HG03460 (cell line): ENCODE results near the gene BNC2.
"Not testable (repeated sequence)": the region's sequence is repeated elsewhere in the genome, so short reads cannot be mapped to it uniquely, and the experiment has no call there.

ENCODE experiments used
- ATAC-seq: cut with Tn5 transposase; IDR thresholded peaks from one replicate; pipeline ENCODE4 v1.9.1; 2021; ENCODE audit not compliant: unreplicated experiment

The BNC2 gene

DNA sequence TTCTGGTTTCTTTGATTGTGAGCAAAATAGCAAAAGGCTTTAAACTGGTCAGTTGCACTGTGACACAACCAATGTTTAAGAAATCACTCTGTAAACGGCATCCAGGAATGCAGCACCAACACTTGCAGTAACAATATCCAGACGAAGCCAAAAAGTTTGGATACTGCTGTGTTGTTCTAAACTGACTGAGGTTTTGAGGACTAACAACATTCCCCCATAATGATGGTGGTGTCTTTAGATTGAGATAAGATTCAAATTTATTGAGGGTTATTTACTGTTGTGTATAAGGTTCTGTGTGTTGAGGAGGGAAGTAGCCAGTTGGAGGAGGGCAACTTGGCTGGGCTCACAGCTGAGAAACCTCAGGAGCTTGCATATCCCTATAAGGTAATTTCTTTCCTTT, 353.6 kb downstream of the BNC2 start:
- ATAC-seq: no peak

DNA sequence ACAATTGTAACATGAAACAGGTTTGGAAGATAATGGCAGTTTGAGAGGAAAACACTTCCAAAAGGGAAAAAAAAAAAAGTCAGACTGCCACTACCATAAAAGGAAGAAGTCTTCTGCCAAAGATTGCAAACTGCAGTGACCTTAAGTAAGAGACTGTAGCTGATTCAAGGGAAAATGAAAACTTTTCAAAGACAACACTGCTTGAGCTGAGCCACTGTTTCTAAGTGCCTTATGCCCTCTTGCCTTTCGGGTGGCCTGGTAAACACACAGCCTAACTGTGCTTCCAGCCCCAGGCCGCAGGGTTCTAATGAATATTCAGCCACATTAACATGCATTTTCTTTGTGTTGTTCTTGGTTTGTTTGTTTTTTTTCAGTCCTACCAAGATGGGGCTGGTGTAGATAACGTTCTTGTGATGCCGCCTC, 354.6 kb downstream of the BNC2 start:
- no peak for ATAC-seq

DNA sequence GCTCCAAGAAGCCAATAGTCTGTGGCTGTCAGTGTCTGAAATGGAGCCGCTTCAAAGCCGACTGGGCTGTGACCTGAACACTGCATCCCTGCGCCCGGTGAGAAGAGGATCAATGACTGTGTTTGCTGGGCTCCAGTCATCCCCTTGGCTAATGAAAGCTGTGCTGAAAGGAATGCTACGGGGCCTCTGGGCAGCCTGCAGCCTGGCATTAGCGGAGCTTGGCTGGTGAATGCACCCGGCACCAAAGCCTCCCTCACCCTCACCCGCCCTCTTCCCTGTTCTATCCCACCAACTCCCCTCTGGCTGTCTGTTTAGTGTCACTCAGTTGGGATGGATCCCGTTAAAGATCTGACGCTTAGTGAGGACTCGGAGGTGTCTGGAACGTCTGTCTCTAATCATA, 355.3 kb downstream of the BNC2 start:
- no peak for ATAC-seq

DNA sequence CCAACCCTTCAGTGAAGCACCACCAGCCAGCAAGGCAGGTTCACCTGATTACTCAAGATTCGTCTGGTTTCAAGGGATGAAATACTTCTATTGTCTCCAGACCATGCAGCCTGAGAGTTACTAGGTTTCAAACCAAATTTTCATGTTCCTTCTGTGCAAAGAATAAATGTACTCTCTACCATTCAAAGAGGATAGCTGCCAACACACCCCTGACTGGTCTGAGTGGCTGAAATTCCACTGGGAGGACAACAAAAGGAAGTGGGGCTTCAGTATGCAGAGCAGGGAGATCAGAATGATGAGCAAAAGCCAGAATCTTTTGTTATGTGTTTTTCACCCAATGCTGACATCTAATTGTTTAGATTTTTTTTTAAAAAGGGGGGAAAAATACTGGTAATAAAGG, 356.3 kb downstream of the BNC2 start:
- ATAC-seq: no peak

DNA sequence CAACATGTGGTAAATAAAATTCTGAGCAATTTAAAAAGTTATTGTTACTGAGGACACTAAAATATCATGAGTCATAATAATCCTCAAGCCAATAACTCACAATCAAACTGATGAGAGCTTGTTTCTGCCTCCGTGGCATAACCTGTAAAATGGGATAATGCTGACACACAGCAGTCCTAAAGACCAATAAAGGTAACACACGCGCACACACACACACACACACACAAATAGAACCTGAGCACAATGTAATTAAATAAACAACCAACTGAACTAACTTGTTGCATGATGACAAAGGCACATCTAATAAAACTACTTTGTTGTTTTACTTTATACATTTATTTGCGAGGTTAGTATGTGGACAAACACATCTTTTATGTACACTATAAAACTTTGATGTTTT, 358.2 kb downstream of the BNC2 start:
- ATAC-seq: no peak

DNA sequence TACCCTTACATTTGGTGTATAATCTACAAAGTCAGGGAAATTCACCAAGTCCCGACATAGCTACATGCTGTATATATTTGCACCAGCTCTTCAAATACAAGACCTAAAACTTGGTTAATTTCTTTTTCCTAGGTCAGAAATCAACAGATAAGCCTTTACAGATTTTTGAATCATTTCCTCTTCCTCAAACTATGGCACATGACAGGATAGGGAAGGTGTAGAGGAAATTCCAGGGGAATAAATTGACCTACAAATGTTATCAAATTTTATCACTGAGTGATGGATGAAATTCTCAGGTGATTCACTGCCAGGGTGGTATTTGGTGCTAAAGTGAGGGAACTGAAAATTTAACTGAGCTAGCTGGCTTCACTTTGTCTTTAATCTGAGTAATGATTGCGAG, 360.0 kb downstream of the BNC2 start:
- no peak for ATAC-seq

DNA sequence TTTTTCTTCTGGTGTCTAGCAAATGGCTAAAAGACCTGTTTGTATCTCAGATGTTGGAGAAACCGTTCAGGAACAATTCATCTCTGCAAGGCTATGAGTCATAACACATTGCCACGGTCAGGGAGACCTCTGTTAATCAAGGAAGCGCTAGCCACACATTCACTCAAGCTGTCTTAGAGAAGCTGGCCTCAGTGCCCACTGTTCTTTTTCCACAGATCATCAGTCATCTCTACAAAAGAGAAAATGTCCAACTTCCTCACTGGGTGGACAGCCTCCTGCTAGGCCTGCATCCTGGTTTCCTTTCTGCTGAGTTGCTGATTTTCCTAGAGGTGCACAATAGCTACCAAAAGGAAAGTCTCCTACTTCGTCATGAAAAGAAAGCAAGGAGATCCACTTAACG, 360.5 kb downstream of the BNC2 start:
- ATAC-seq: no peak

DNA sequence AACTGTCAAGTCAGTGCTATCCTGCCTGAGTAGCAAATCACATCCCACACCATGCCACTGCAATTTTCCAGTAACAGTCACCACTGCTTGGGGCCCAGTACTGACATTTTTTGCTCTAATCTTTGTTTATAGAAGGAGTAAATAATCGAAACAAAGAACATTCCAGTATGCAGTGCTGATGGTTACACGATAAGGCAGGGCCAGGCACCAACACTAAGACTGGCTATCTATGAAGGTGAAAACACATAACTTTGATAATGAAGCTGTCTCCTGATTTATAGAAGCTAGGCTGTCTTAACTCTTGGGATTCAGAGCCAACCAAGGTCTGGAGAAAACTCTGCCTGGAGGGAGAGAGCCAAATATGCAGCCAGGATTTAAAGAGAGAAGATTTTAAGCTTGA, 365.3 kb downstream of the BNC2 start:
- no peak for ATAC-seq

DNA sequence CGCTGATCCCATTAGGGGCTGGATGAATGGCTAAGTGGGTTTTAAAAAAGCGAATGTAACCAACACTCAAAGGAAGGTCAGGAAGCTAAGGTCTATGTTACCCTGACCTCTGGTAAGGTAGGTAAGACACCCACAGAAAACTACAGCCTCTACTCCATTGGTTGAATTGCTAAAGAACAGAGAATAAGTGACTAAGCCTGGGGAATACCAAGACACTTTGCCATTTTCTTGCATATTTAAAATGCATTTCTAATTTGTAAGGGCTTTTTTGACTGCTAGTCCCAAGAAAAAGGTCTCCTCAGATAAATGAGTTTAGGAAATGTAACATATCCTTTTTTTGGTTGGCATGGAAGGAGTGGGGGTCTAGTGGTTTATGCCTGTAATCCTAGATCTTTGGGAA, 368.7 kb downstream of the BNC2 start:
- ATAC-seq: no peak

DNA sequence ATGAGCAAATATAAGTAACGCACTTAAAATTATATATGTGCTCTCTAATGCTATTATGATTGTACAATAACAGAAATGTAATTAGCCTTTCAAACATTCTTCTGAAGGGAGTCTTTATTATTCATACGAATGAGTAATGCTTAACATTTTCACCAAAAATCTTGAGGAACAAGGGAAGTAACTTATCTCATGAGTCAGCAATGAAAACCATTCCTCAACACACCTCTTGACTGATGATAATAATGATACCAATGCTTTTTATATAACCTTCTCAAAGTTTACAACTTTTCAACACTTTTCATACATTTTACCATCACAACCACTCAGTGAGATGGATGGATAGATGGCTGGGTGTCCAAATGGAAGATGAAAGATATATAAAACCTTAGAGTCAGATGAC, 369.3 kb downstream of the BNC2 start:
- no peak for ATAC-seq

DNA sequence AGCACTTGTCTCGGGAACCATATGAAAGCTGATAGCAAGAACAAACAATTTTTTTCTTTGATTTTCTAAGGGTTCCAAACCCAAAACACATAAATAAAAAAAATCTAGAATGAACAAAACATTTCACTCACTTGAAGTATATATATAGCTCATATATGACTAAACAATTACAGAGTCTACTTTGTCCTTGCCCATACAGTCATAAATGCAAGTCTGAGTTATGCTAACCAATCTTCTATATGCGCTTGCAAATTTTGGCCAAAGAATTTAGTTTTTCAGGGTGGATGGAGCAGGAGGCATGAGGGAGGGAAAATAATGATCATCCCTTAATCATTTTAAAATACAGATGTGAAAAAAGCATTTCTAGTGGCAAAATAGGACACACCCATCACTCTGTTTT, 370.1 kb downstream of the BNC2 start:
- ATAC-seq: no peak

DNA sequence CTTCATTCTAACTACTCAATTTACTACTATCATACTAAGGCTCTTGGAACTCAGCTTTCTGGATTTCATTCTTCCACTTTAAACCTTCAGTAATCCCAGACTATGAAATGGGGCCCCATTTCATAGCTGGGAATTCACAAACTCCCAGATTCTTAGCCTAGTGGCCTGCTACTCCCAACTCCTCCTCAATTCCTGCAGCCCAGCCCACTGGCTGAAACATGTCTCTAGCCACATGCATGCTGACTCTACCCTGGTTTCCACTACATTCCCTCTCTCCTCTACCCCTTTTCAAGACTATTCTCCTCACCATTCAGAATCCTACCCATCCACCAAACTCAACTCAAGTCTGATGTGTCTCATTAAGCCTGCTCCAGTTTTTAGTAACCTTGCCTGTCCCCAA, 370.6 kb downstream of the BNC2 start:
- no peak for ATAC-seq

DNA sequence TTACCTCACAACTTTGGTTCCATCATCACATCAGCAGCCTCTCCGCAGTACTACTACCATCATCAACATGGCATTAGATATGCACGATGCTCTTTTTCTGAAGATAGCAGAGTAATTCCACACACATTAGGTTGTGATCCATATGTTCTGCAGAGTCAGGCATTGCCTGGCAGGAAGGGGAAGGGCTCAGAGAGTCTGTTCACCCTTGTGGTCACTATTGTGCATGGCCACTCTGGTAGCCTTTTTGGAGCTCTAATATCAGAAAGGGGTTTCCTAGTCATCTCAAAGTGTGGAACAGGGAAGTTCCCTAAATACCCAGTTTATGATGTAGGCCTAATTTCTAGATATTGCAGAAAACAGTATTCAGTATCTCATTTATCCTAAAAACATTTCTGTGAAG, 373.6 kb downstream of the BNC2 start:
- ATAC-seq: no peak

DNA sequence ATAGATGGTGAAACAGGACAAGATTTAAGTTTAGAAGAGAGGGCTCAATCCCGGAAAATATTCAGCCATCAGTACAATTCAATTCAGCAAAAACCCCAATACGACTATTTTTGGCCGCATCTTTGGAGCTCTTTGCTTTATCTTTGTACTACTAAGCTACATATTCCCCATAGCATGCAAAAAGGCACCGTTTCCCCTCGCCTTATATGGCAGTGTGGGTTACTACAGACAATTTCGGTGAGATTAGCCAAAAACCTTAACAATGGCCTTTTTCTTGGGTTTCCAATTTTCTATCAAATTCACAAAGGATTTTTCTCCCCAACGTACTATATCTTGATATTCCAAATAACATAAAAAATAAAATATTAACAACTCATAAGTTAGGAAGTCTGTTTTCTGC, 382.6 kb downstream of the BNC2 start:
- ATAC-seq: no peak

DNA sequence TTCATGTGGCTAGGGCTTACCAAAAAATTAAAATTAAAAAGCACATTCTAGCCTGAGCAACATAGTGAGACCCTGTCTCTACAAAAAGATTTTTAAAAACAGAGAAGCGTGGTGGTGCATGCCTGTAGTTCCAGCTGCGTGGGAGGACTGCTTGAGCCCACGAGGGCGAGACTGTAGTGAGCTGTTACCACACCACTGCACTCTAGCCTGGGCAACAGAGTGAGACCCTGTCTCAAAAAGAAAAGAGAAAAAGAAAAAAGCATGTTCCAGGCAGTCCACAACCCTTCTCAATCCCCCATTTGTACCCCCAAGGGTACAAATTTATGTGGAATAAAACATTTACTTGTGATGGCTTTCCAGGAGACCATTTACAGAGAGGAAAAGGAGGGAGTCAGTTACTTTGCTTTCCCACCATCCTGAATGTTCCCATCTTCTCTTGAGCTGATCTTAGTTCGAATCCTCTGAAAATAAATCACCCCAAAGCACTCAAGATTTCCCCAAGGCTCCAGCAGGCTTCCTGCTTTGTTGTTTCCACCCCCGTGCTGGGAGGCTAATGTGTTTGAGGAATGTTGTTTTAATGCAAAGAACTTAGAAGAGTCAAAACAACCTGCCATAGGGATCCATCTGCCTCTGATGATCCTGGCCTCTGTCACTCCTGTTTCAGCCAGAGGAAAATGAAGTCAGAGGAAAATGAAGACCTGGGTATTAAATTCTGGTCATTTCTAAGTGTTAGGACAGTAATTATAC, 384.7 kb downstream of the BNC2 start:
- ATAC-seq: no peak

DNA sequence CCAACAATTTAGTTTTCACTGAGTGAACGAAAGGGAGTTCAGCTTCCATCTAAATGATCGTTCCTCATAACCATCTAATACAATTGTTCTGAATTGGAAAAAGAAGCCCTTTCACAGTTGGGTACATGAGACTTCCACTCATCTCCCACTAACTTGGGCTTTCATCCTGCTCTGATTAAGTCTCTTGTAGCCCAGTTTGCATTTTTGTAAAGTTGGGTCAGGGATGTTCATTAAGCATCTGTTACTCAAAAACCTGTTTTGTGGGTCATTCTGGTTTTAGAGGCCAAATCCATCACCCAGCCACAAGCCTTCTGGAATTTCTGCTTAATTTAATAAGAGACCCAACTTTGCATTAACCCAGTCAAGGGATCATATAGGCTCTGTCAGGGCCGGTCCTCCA, 385.3 kb downstream of the BNC2 start:
- ATAC-seq: no peak

DNA sequence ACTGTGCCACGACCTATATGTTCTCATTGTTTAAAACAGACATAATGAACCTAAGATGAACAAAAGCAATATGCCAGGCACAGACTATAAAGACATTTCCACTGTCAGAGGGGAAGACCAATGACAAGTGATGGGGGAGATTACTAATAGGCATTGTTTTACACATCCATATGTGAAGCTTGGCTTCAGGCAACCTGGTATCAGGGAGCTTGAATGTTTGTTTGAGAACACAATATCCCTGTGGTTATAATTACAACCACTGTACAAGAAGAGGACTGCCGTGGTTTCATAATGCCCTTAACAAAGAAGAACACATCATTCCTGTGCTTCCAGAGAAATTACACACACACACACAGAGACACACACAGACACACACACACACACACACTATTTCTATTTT, 385.7 kb downstream of the BNC2 start:
- no peak for ATAC-seq

DNA sequence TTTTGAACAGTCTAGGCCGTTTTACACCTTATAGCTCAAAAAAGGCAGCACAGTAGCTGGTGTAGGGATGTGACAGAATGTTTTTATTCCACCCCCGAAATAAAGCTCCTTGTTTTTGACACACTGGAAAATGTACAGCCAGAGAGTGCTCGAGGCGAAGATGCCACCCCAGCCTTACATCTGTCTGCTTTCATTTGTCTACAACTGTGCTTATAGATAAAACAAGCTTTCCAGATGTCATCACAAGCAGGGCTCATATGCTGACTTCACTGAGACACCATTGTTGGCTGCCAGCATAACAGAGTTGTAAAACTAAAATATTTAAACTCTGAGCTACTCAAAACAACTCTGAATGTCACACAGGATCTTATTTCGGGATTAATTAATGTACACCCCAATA, 386.3 kb downstream of the BNC2 start:
- ATAC-seq: no peak

DNA sequence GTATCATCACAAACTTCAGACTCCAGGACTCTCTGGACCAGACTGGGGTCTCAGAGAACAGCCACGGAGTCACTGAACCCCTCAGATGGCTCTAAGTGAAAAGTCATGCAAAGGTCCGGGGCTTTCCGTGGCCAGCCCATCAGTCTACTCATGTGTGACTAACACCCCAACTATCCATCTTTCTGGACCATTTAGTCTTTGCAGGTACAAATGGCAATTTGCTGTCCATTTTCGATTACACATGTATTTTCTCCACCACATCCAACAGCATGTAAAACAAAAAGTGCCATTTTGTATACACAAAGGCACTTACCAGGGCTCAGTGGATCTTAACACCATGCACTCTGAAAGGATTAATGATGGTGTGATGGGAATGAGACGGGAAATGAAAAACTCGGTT, 387.7 kb downstream of the BNC2 start:
- no peak for ATAC-seq

DNA sequence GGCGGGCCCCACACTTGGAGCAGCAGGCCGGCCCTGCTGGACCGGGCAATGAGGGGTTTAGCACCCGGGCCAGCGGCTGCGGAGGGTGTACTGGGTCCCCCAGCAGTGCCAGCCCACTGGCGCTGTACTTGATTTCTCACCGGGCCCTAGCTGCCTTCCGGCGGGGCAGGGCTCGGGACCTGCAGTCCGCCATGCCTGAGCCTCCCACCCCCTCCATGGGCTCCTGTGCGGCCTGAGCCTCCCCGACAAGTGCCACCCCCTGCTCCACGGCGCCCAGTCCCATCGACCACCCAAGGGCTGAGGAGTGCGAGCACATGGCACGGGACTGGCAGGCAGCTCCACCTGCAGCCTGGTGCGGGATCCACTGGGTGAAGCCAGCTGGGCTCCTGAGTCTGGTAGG, 389.9 kb downstream of the BNC2 start:
- not testable (repeated sequence) for ATAC-seq

DNA sequence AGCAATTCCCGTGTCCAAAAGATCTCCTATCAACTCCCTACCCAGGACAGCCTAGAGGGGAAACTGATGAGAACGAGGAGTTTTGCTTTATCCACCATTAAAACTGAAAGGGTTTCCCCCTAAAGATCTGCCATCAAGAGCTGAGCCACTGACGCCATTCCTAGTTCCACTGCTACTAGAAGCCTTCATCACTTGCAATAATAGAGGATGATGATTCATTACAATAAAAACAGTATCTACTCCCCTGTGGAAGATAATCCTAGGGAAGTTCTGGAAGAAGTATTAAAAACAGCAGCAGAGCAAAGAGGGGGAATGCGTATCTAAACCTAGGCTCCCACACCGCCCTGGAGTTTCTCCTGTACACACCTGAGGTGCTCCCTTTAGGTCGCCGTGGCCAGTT, 394.5 kb downstream of the BNC2 start:
- no peak for ATAC-seq

DNA sequence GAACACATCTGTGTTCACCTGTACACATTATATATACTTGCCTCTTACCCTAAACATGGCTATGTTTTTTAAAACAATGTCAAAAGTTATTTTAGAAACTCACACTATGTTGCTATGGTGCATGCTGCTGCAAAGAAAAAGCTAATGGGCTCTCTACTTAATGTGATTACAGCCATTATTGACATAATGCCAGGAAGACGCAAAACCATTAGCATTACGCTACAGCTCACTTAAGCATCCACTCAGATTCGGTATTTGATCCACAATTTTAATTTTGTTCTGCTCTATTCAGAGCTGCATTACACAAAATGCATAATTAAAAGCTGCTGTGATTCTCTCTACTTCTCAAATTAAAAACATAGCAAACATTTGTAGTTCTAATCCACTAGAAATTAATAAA, 395.2 kb downstream of the BNC2 start:
- ATAC-seq: no peak

DNA sequence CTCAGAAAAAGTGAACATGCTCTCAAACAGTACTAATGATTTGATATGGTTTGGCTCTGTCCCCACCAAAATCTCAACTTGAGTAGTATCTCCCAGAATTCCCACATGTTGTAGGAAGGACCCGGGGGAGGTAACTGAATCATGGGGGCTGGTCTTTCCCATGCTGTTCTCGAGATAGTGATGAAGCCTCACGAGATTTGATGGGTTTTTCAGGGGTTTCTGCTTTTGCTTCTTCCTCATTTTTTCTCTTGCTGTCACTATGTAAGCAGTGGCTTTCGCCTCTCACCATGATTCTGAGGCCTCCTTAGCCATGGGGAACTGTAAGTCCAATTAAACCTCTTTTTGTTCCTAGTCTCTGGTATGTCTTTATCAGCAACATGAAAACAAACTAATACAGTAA, 401.3 kb downstream of the BNC2 start:
- no peak for ATAC-seq

DNA sequence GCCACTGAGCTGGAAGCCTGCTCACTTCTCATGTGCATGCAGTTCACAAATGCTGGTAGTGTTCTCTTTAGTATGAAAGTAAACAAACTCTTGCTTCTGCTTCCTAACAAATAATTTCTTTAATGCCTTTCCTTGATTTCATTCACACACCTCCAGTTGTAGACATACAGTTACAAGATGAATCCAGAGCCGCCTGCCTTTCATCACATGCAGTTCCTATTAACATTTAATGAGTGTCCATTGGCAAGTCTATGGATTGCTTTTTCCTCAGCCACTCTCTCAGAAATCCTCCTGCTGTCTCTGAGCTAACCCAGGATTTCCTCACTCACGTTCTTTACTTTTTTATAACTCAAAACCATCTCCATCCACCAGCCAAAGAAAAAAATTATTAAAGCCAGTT, 408.6 kb downstream of the BNC2 start:
- no peak for ATAC-seq
